Cardiac atrium fibroblast (primary cell): ENCODE measurements around the gene SRSF2. TPM values are rescaled to one million over a fixed set of nuclear protein-coding genes. Genes with fewer than 3 reads are reported as not detected.

Experiments used
- total RNA-seq: library from RNA; depleted of rRNA; stranded (reverse); fragments of >200 nt; gene quantifications from 2 replicates; pipeline ENCODE4 v1.2.3, GENCODE V29; 2015

Gene SRSF2, protein sequence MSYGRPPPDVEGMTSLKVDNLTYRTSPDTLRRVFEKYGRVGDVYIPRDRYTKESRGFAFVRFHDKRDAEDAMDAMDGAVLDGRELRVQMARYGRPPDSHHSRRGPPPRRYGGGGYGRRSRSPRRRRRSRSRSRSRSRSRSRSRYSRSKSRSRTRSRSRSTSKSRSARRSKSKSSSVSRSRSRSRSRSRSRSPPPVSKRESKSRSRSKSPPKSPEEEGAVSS
- total RNA-seq = 159 and 181 TPM in 2 replicates

GRCh38 chr17:76737082-76737675 is at the start of gene SRSF2:
Gene SRSF2, minus strand, starts transcription at chr17:76737331. Its CDS starts 171 bp downstream, at chr17:76737160.

DNA sequence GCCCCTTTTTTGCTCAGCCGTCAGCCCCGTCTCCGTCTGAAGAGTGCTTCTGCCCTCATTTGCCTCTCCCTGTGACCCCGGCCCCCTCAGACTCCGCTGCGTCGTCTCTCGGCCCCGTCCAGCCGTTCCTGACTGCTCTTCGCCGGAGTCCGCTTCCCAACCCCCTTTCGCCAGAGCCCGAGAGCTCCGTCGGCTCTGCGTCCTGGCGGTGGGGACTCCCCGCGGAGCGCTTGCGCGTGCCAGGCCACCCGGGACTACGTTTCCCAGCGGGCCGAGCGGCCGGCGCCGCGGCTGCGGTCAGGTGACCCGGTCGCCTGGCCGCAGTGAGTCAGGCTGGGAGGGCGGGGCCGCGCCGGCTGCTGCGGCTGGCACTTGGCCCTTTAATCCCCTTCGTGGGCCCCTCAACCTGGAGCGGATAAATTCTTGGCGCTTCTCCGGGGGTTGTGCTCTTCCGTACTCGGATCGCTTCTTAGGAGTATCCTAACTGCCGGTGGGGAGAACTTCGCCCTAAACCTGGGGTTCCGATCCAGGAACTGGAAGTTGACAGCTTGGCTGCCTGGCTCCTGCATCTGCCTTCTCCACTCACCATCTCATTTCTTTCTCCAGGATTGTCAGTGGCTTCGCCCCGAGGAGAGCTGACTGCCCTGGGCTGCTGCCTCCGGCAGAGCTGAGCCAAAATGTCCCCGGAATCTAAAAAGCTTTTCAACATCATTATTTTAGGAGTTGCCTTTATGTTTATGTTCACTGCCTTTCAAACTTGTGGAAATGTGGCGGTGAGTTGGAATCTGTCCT is 741 bp upstream of the SRSF2 start, which contains the start of gene MFSD11:
TSS of gene MFSD11 (plus strand) at position 444 of the 792 bp plus-strand sequence. CDS start at position 678, 234 bp downstream.

GRCh38 chr17:76726776-76727718 is 10.1 kb downstream of the SRSF2 start, which contains the start of gene METTL23:
Gene METTL23, plus strand, starts transcription at chr17:76726839. Its CDS starts 2,872 bp downstream, at chr17:76729711.

DNA sequence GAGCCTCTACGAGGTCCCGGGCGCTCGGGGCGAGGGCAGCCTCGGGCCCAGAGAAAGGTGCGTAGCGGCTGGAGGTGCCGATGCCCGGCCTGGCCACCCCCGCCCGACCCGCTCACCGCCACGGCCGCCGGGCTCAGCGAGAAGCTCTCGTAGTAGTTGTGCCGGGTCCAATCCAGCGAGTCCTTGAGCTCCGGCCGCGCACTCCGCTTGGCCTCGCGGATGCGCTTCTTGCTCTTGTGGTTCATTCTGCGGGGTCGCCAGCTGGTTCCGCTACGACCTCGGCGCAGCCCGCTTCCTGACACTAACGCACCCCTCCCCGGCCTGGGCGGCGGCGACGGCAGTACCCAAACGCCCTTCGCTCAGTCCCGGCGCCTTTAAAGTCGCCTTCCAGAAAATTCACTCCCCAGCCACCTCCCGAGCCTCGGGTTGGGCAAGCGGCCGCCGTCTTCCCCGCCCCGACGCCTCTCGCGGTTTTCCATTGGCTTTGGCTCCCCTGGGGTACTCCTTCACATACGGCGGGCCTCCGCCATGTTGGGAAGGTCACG is 10.8 kb downstream of the SRSF2 start, which contains the start of gene JMJD6:
TSS of gene JMJD6 (minus strand) at position 376 of the 545 bp plus-strand sequence. CDS start at position 245, 131 bp downstream.

GRCh38 chr17:76710863-76711611 is 26.1 kb downstream of the SRSF2 start, which contains the start of gene MXRA7:
Gene MXRA7, minus strand, starts transcription at chr17:76710965. Its CDS starts 19 bp downstream, at chr17:76710946.

Other genes starting within 250 kb of the SRSF2 start
- gene RHBDF2, start 235.9 kb downstream of the SRSF2 start, total RNA-seq = 11.6 and 26.7 TPM in 2 replicates
- gene CYGB, start 199.6 kb downstream of the SRSF2 start, total RNA-seq = 208 and 215 TPM in 2 replicates
- 7.0 and 7.6 TPM in 2 replicates for gene PRCD, start 197.3 kb downstream of the SRSF2 start, total RNA-seq
- gene ST6GALNAC2, start 151.5 kb downstream of the SRSF2 start, total RNA-seq = 1.3 and 2.6 TPM in 2 replicates
- 0.16 and 0.54 TPM in 2 replicates for gene ST6GALNAC1, start 93.6 kb downstream of the SRSF2 start, total RNA-seq
- gene MXRA7, start 26.4 kb downstream of the SRSF2 start, total RNA-seq = 444 and 504 TPM in 2 replicates
- 28.2 and 36.8 TPM in 2 replicates for gene JMJD6, start 10.7 kb downstream of the SRSF2 start, total RNA-seq
- 16.1 and 34.0 TPM in 2 replicates for gene METTL23, start 10.5 kb downstream of the SRSF2 start, total RNA-seq
- 20.4 and 28.7 TPM in 2 replicates for gene MFSD11, start 788 bp upstream of the SRSF2 start, total RNA-seq
- gene MGAT5B, start 131.1 kb upstream of the SRSF2 start, total RNA-seq = 0.49 and 6.7 TPM in 2 replicates